ENCODE data around the gene DACH1.

DACH1 gene

GRCh38 chr13:71771144-71771543, 95.9 kb downstream of the DACH1 start:
- no peak for DNase-seq

- DNase-seq = no peak
Measured at GRCh38 chr13:71770710-71771109, 96.3 kb downstream of the DACH1 start.

- no peak for DNase-seq
Measured at GRCh38 chr13:71768881-71769280, 98.1 kb downstream of the DACH1 start.

GRCh38 chr13:71759651-71760511, 107.1 kb downstream of the DACH1 start:
- no peak for DNase-seq

- no peak for DNase-seq
Measured at GRCh38 chr13:71758828-71759227, 108.2 kb downstream of the DACH1 start.

- DNase-seq = no peak
Measured at GRCh38 chr13:71754407-71754974, 112.5 kb downstream of the DACH1 start.

- DNase-seq = no peak
Measured at GRCh38 chr13:71752775-71753513, 114.1 kb downstream of the DACH1 start.

- DNase-seq = no peak
Measured at GRCh38 chr13:71751073-71751472, 115.9 kb downstream of the DACH1 start.

- DNase-seq = no peak
Measured at GRCh38 chr13:71730267-71730666, 136.7 kb downstream of the DACH1 start.

GRCh38 chr13:71729441-71729840, 137.6 kb downstream of the DACH1 start:
- no peak for DNase-seq

- DNase-seq = no peak
Measured at GRCh38 chr13:71727662-71728061, 139.3 kb downstream of the DACH1 start.

GRCh38 chr13:71727042-71727441, 140.0 kb downstream of the DACH1 start:
- DNase-seq = no peak

- no peak for DNase-seq
Measured at GRCh38 chr13:71722206-71722605, 144.8 kb downstream of the DACH1 start.

- DNase-seq = no peak
Measured at GRCh38 chr13:71721104-71721503, 145.9 kb downstream of the DACH1 start.

GRCh38 chr13:71718931-71719330, 148.1 kb downstream of the DACH1 start:
- no peak for DNase-seq

GRCh38 chr13:71714802-71715375, 152.1 kb downstream of the DACH1 start:
- no peak for DNase-seq

- no peak for DNase-seq
Measured at GRCh38 chr13:71712988-71713653, 153.9 kb downstream of the DACH1 start.

GRCh38 chr13:71704656-71705055, 162.3 kb downstream of the DACH1 start:
- no peak for DNase-seq

GRCh38 chr13:71703138-71703537, 163.9 kb downstream of the DACH1 start:
- no peak for DNase-seq

- DNase-seq = no peak
Measured at GRCh38 chr13:71702253-71702652, 164.8 kb downstream of the DACH1 start.

- no peak for DNase-seq
Measured at GRCh38 chr13:71701741-71702140, 165.3 kb downstream of the DACH1 start.

- DNase-seq = no peak
Measured at GRCh38 chr13:71699342-71699741, 167.7 kb downstream of the DACH1 start.

- no peak for DNase-seq
Measured at GRCh38 chr13:71695662-71696061, 171.3 kb downstream of the DACH1 start.
